LHCN-M2 (cell line): ENCODE measurements around the gene NCOR1. TPM values are rescaled to one million over a fixed set of nuclear protein-coding genes. Genes with fewer than 3 reads are reported as not detected.

ENCODE experiments used
- total RNA-seq: library from RNA; depleted of rRNA; stranded (reverse); fragments of >200 nt; gene quantifications from 2 replicates; pipeline ENCODE4 v1.2.3, GENCODE V29; 2014; rRNA removed

The NCOR1 gene
- total RNA-seq, 1 experiment from 2014 or later, result 65.4 TPM

Other genes starting within 250 kb of the NCOR1 start
- 16.2 and 16.4 TPM in 2 replicates for gene ZSWIM7, start 215.8 kb downstream of the NCOR1 start, total RNA-seq
- 42.0 and 46.2 TPM in 2 replicates for gene TTC19, start 215.7 kb downstream of the NCOR1 start, total RNA-seq
- gene PIGL, start 1.7 kb upstream of the NCOR1 start, total RNA-seq, result 13.9 and 14.2 TPM in 2 replicates
- 7.8 and 9.5 TPM in 2 replicates for gene CENPV, start 137.9 kb upstream of the NCOR1 start, total RNA-seq
- 992 and 1,176 TPM in 2 replicates for gene UBB, start 165.6 kb upstream of the NCOR1 start, total RNA-seq
- gene TRPV2, start 200.0 kb upstream of the NCOR1 start, total RNA-seq, result 54.8 and 56.7 TPM in 2 replicates